HepG2 (cell line): Measurements from ENCODE around the gene ABI3. TPM values are rescaled to one million over a fixed set of nuclear protein-coding genes. Genes with fewer than 3 reads are reported as not detected.

Experiments used
- ATAC-seq: fragments of 200-7000 bp; cut with Tn5 transposase; 3 replicates; pipeline ENCODE4 v1.9.1; 2020; ENCODE audit warnings: mild to moderate bottlenecking, moderate library complexity
- BruUV-seq: library from RNA; stranded (reverse); fragments of 400-500 nt; replicated peaks from 2 replicates; lab custom pipeline; 2021; lab: Mats Ljungman, UMichigan
- CTCF ChIA-PET: fragments of 300-600 bp; formaldehyde crosslinking; extraction: SDS; loops from one replicate; lab custom pipeline; 2021; ENCODE audit warnings: low total read pairs, inconsistent platforms, low intra/inter-chr PET ratio; lab: Yijun Ruan, JAX
- POLR2A ChIA-PET: fragments of 350-600 bp; sonication (Branson Sonifier 250); formaldehyde crosslinking; loops from one replicate; lab custom pipeline; 2020; ENCODE audit warnings: antibody characterized with exemption, inconsistent platforms; lab: Yijun Ruan, JAX
- DNase-seq: peaks from one replicate; pipeline ENCODE4 v3.0.0-alpha.2; 2015; ENCODE audit warnings: low spot score
- FAIRE-seq: peaks from 3 replicates; lab custom pipeline; 2011; peaks lifted over from hg19 to GRCh38; lab: Jason Lieb, UNC
- H2AFZ ChIP-seq: one replicate; pipeline ENCODE4 v1.6.1; 2011; ENCODE audit warnings: low read length, inconsistent platforms
- H3K27ac ChIP-seq: fragments of 300-600 bp; 3 replicates; pipeline ENCODE4 v1.8.0; 2011; ENCODE audit warnings: mixed run types, mild to moderate bottlenecking, mixed read lengths, low read length, inconsistent platforms; ENCODE audit not compliant: insufficient read depth; ENCODE audit errors: extremely low read length
- H3K27me3 ChIP-seq, 2 experiments: fragments of 200-600 bp in 1 of 2; 2 replicates in 1 of 2; 3 replicates in 1 of 2; pipeline versions ENCODE4 v1.6.0 to v1.8.0; 2011; ENCODE audit warnings: low read length in 2 of 2, mild to moderate bottlenecking in 2 of 2, moderate library complexity in 2 of 2, inconsistent platforms in 1 of 2; ENCODE audit not compliant: insufficient read depth in 2 of 2, control insufficient read depth in 1 of 2
- H3K36me3 ChIP-seq, 2 experiments: fragments of 200-600 bp in 1 of 2; replicated peaks in 1 of 2; 2 replicates in 1 of 2; 3 replicates in 1 of 2; pipeline versions ENCODE4 v1.5.1 to v1.8.0; 2011; ENCODE audit warnings: low read length in 2 of 2, inconsistent platforms in 1 of 2; ENCODE audit not compliant: insufficient read depth in 2 of 2, control insufficient read depth in 1 of 2
- H3K4me1 ChIP-seq: 2 replicates; pipeline ENCODE4 v1.5.1; 2012; ENCODE audit warnings: low read length, inconsistent platforms; ENCODE audit not compliant: insufficient read depth
- H3K4me2 ChIP-seq: 2 replicates; pipeline ENCODE4 v1.6.0; 2011; ENCODE audit warnings: low read depth, low read length, inconsistent platforms
- H3K4me3 ChIP-seq, 3 experiments: fragments of 200-600 bp in 1 of 3; sonication (generic), shearing (Covaris generic) in 1 of 3; replicated peaks in 1 of 3; 2 replicates each; pipeline ENCODE4 v1.5.1; 2011 to 2016; ENCODE audit warnings: low read length in 3 of 3, inconsistent platforms in 2 of 3, low read depth in 2 of 3, mild to moderate bottlenecking in 2 of 3, control low read depth in 1 of 3, mixed read lengths in 1 of 3; ENCODE audit not compliant: insufficient read depth in 1 of 3
- H3K79me2 ChIP-seq: one replicate; pipeline ENCODE4 v1.6.1; 2011; ENCODE audit warnings: low read length, inconsistent platforms; ENCODE audit not compliant: insufficient read depth
- H3K9ac ChIP-seq: 2 replicates; pipeline ENCODE4 v1.6.0; 2011; ENCODE audit warnings: mild to moderate bottlenecking, low read depth, low read length, inconsistent platforms; ENCODE audit not compliant: insufficient read depth
- H3K9me3 ChIP-seq: 2 replicates; pipeline ENCODE4 v1.5.1; 2012; ENCODE audit warnings: mild to moderate bottlenecking, low read length
- H4K20me1 ChIP-seq: 2 replicates; pipeline ENCODE4 v1.6.0; 2011; ENCODE audit warnings: inconsistent platforms, mild to moderate bottlenecking, low read length, moderate library complexity; ENCODE audit not compliant: insufficient read depth
- E2F1 ChIP-seq: sonication (generic); formaldehyde crosslinking; IDR thresholded peaks from 2 replicates; pipeline ENCODE4 v1.5.0; 2020; ENCODE audit warnings: missing genetic modification reagents
- TIGD3 ChIP-seq: sonication (generic); formaldehyde crosslinking; IDR thresholded peaks from 2 replicates; pipeline ENCODE4 v1.5.1; 2020; ENCODE audit warnings: mild to moderate bottlenecking, missing genetic modification reagents, borderline replicate concordance
- ZBTB44 ChIP-seq: sonication (generic); formaldehyde crosslinking; IDR thresholded peaks from 2 replicates; pipeline ENCODE4 v1.4.0; 2020; ENCODE audit warnings: missing genetic modification reagents
- ZHX2 ChIP-seq, 2 experiments: sonication (generic) in 1 of 2; formaldehyde crosslinking in 1 of 2; IDR thresholded peaks; 2 replicates each; pipeline versions ENCODE4 v1.6.1 to v1.9.0; 2014 to 2022; ENCODE audit warnings: antibody characterized with exemption in 1 of 2, borderline replicate concordance in 1 of 2, inconsistent platforms in 1 of 2, low read depth in 1 of 2, missing genetic modification reagents in 1 of 2
- WGBS: methylation state at CpG from one replicate; pipeline ENCODE4 v1.1.6; 2017; ENCODE audit warnings: low lambda C conversion rate; 5-methylcytosine and 5-hydroxymethylcytosine counted together
- in situ Hi-C: cut with HindIII; loops from 2 replicates; pipeline ENCODE4 v1.10.0; 2017; ENCODE audit warnings: low pct_unique_long_range_greater_than_20kb; ENCODE audit not compliant: extremely low pct_ligation_motif_present
- intact Hi-C: fragments of 100-400 bp; cut with micrococcal nuclease; formaldehyde crosslinking; loops from one replicate; pipeline ENCODE4 v1.10.0; 2022; ENCODE audit not compliant: unreplicated experiment
- polyA plus RNA-seq, 8 experiments: library from polyadenylated mRNA; depleted of rRNA in 3 of 8; stranded (reverse) in 7 of 8; unstranded in 1 of 8; fragments of >200 nt; fragmentation: Illumina TruSeq in 4 of 8; extraction: Trizol in 4 of 8; gene quantifications; 2 replicates each; pipeline versions ENCODE4 v1.2.1 to v1.2.3, GENCODE V29; 2011 to 2016; ENCODE audit warnings: low read depth in 4 of 8, missing spikeins in 1 of 8, mixed read lengths in 1 of 8; ENCODE audit not compliant: insufficient read depth in 1 of 8
- total RNA-seq, 5 experiments: library from RNA; depleted of rRNA; stranded (reverse); fragments of >200 nt; fragmentation: Illumina TruSeq; extraction: Trizol; gene quantifications; 2 replicates each; pipeline ENCODE4 v1.2.3, GENCODE V29; 2016; ENCODE audit warnings: low read depth in 1 of 5

The ABI3 gene
- total and polyA plus RNA-seq, 2 of the 13 experiments (the other 11 are each of a cell fraction or from before 2014, with no cell fraction given) = not detected

GRCh38 chr17:49165143-49165542 lies 45.4 kb upstream of the ABI3 start:
- no peak overlapping the region for H3K27ac ChIP-seq
- FAIRE-seq (no peak), DNase-seq (no peak), ATAC-seq (no peak)
- H3K4me3 ChIP-seq = no peak overlapping the region
- H3K36me3 ChIP-seq = no peaks in the 10 kb centered on the region
- H3K9ac ChIP-seq = no peak overlapping the region
- H3K4me1 ChIP-seq = no peaks in the 10 kb centered on the region
- in situ Hi-C loops (no loop called here), intact Hi-C loops (no loop called here)
- H3K9me3 ChIP-seq = no peaks in the 10 kb centered on the region
- no TSS peak for BruUV-seq
- H2AFZ ChIP-seq = no peak overlapping the region
- 0% methylated on average over 2 of the region's 2 CpGs for WGBS
- no peak overlapping the region for H3K4me2 ChIP-seq
- no peaks in the 10 kb centered on the region for H4K20me1 ChIP-seq
- H3K79me2 ChIP-seq = no peaks in the 10 kb centered on the region
- ChIA-PET POLR2A (no interaction called here), CTCF (no interaction called here)
- H3K27me3 ChIP-seq = peaks cover 2 to 56% of the 10 kb centered on the region in 2 experiments; a peak in 4 of 5 replicates
- TF ChIP-seq E2F1 (CRISPR knock-in tag) (no peak), ZHX2 (IDR thresholded peaks at IDR 0.05; ENCODE audit: low read depth) (no peak), ZHX2 (CRISPR knock-in tag; IDR thresholded peaks at IDR 0.05; ENCODE audit: borderline replicate concordance) (no peak), TIGD3 (CRISPR knock-in tag) (no peak), ZBTB44 (CRISPR knock-in tag) (no peak)
